Esophagus squamous epithelium (tissue), 5 donors: Measurements from ENCODE around the gene NUP210L. TPM values are rescaled to one million over a fixed set of nuclear protein-coding genes. Genes with fewer than 3 reads are reported as not detected.
"Not testable (repeated sequence)": the region's sequence is repeated elsewhere in the genome, so short reads cannot be mapped to it uniquely, and the experiment has no call there.

Experiments used
- DNase-seq: peaks from one replicate; lab custom pipeline; 2025; lab: John Stamatoyannopoulos, UW
- H3K27ac ChIP-seq, 4 donors: fragments of 200-600 bp; sonication (generic); one replicate each; pipeline ENCODE4 v1.5.1; 2016 to 2019; ENCODE audit warnings: mild to moderate bottlenecking in 1 of 4
- H3K27me3 ChIP-seq, 4 donors: fragments of 200-600 bp; sonication (generic); 1 replicate in 3 of 4; 2 replicates in 1 of 4; pipeline versions ENCODE4 v1.5.1 to v1.6.0; 2017 to 2021; ENCODE audit warnings: antibody characterized with exemption in 1 of 4
- H3K36me3 ChIP-seq, 3 donors: fragments of 200-600 bp; sonication (generic); one replicate each; pipeline ENCODE4 v1.5.1; 2016 to 2019
- H3K4me1 ChIP-seq, 3 donors: fragments of 200-600 bp; sonication (generic); one replicate each; pipeline ENCODE4 v1.5.1; 2017 to 2019
- H3K4me3 ChIP-seq, 4 donors: fragments of 200-600 bp; sonication (generic); 1 replicate in 3 of 4; 2 replicates in 1 of 4; pipeline ENCODE4 v1.5.1; 2016 to 2019; ENCODE audit warnings: mild to moderate bottlenecking in 2 of 4, moderate library complexity in 1 of 4
- H3K9me3 ChIP-seq, 3 donors: fragments of 200-600 bp; sonication (generic); one replicate each; pipeline ENCODE4 v1.5.1; 2016 to 2019
- CTCF ChIP-seq, 6 experiments: fragments of 450-650 bp in 4 of 6; fragments of 200-600 bp in 2 of 6; sonication (generic) in 2 of 6; IDR thresholded peaks; one replicate each; pipeline ENCODE4 v1.5.1; 2016 to 2019; ENCODE audit warnings: antibody characterized with exemption in 6 of 6, mild to moderate bottlenecking in 4 of 6, moderate library complexity in 4 of 6
- POLR2A ChIP-seq, 4 donors: fragments of 450-650 bp; IDR thresholded peaks; one replicate each; pipeline ENCODE4 v1.6.1; 2017; ENCODE audit warnings: antibody characterized with exemption in 4 of 4, mild to moderate bottlenecking in 4 of 4, moderate library complexity in 3 of 4
- WGBS, 2 donors: methylation state at CpG; one replicate each; pipeline ENCODE4 v1.1.5; 2018; 5-methylcytosine and 5-hydroxymethylcytosine counted together
- intact Hi-C: fragments of 100-400 bp; cut with DNase I; formaldehyde crosslinking; loops from one replicate; pipeline ENCODE4 v1.15.0; 2022
- total RNA-seq, 4 donors: library from RNA; depleted of rRNA; stranded (reverse); fragments of >200 nt; gene quantifications; one replicate each; pipeline ENCODE4 v1.1.0, GENCODE V29; 2016
- donor health status: DM: yes; HTN: yes; CAD: no.

Gene NUP210L
- total RNA-seq, 4 donors from 2014 or later: 0.09 to 0.19 TPM; not detected in 2

- H3K27me3 ChIP-seq: no peaks in the 10 kb centered on the region
- H3K4me1 ChIP-seq: no peaks in the 10 kb centered on the region
- no peak for DNase-seq
- TF ChIP-seq POLR2A (IDR thresholded peaks at IDR 0.05): no peak
- TF ChIP-seq CTCF (IDR thresholded peaks at IDR 0.05): no peak
- H3K9me3 ChIP-seq: no peaks in the 10 kb centered on the region
- H3K4me3 ChIP-seq: no peak overlapping the region
- WGBS, 2 donors: 76% methylated on average over 4 of the region's 4 CpGs
- H3K27ac ChIP-seq: no peak overlapping the region
- intact Hi-C loops: no loop called here
- peaks cover 0 to 8% (median 0%) of the 10 kb centered on the region in 3 donors for H3K36me3 ChIP-seq
These were observed 154.5 kb downstream of the NUP210L start for GRCh38 chr1:154000420-154000819.

GRCh38 chr1:153996882-153997281 lies 158.0 kb downstream of the NUP210L start:
- H3K27ac ChIP-seq, H3K9me3 ChIP-seq, DNase-seq, H3K27me3 ChIP-seq, H3K4me3 ChIP-seq, intact Hi-C loops: not testable (repeated sequence)
- Histone ChIP-seq H3K36me3 (peaks cover 9 to 43% (median 22%) of the 10 kb centered on the region in 3 donors), H3K4me1 (peaks cover 10 to 25% (median 10%) of the 10 kb centered on the region in 3 donors)
- 85 to 97% methylated on average over 9 to 10 of the region's 10 CpGs for WGBS, 2 donors

GRCh38 chr1:153995640-153996039 lies 159.2 kb downstream of the NUP210L start:
- no peak for DNase-seq
- TF ChIP-seq POLR2A (IDR thresholded peaks at IDR 0.05): no peak
- TF ChIP-seq CTCF (IDR thresholded peaks at IDR 0.05): no peak
- no peaks in the 10 kb centered on the region for H3K27me3 ChIP-seq
- peaks cover 12 to 46% (median 22%) of the 10 kb centered on the region in 3 donors for H3K36me3 ChIP-seq
- H3K27ac ChIP-seq: no peak overlapping the region
- intact Hi-C loops: no loop called here
- no peak overlapping the region for H3K4me3 ChIP-seq
- H3K9me3 ChIP-seq: no peaks in the 10 kb centered on the region
- peaks cover 15 to 33% (median 16%) of the 10 kb centered on the region in 3 donors for H3K4me1 ChIP-seq
- 90 to 96% methylated on average over 11 of the region's 11 CpGs for WGBS, 2 donors

GRCh38 chr1:153995202-153995601 lies 159.7 kb downstream of the NUP210L start:
- DNase-seq: no peak
- TF ChIP-seq POLR2A (IDR thresholded peaks at IDR 0.05): no peak
- no peak for TF ChIP-seq CTCF (IDR thresholded peaks at IDR 0.05)
- no peak overlapping the region for H3K4me3 ChIP-seq
- intact Hi-C loops: no loop called here
- no peaks in the 10 kb centered on the region for H3K27me3 ChIP-seq
- H3K27ac ChIP-seq: no peak overlapping the region
- peaks cover 17 to 36% (median 18%) of the 10 kb centered on the region in 3 donors for H3K4me1 ChIP-seq
- H3K9me3 ChIP-seq: no peaks in the 10 kb centered on the region
- peaks cover 12 to 46% (median 22%) of the 10 kb centered on the region in 3 donors for H3K36me3 ChIP-seq
- 85 to 89% methylated on average over 3 of the region's 3 CpGs for WGBS, 2 donors

- Histone ChIP-seq H3K9me3 (no peaks in the 10 kb centered on the region), H3K4me3 (peak overlapping the region; percentile 63 to 98 (median 92)), H3K36me3 (peaks cover 12 to 46% (median 22%) of the 10 kb centered on the region in 3 donors), H3K4me1 (peaks cover 19 to 46% (median 23%) of the 10 kb centered on the region in 3 donors), H3K27ac (peak overlapping the region in 3 of 4 donors; percentile 91 to 99 (median 97)), H3K27me3 (no peaks in the 10 kb centered on the region)
- no peak for TF ChIP-seq CTCF (IDR thresholded peaks at IDR 0.05)
- no peak for TF ChIP-seq POLR2A (IDR thresholded peaks at IDR 0.05)
- intact Hi-C loops: no loop called here
- no peak for DNase-seq
- WGBS, 2 donors: 54 to 80% methylated on average over 2 of the region's 2 CpGs
These were observed 163.1 kb downstream of the NUP210L start for GRCh38 chr1:153991806-153992205.
